A673 (cell line): ENCODE results near the gene EXD3. TPM values are rescaled to one million over a fixed set of nuclear protein-coding genes. Genes with fewer than 3 reads are reported as not detected.

Experiments
- BruUV-seq: library from RNA; stranded (reverse); fragments of 400-500 nt; replicated peaks from 2 replicates; lab custom pipeline; 2021; lab: Mats Ljungman, UMichigan
- CTCF ChIA-PET: fragments of 300-600 bp; sonication (Branson Sonifier 250); formaldehyde crosslinking; loops from one replicate; lab custom pipeline; 2022; ENCODE audit warnings: antibody characterized with exemption; lab: Charles Lee
- POLR2A ChIA-PET: fragments of 300-600 bp; sonication (Branson Sonifier 250); formaldehyde crosslinking; loops from one replicate; lab custom pipeline; 2022; ENCODE audit warnings: antibody characterized with exemption; ENCODE audit not compliant: low non-redundant PET; lab: Charles Lee
- DNase-seq: peaks from one replicate; pipeline ENCODE4 v3.0.0-alpha.2; 2015; ENCODE audit warnings: low spot score
- H3K27ac ChIP-seq: fragments of 200-600 bp; sonication (generic); 2 replicates; pipeline ENCODE4 v1.5.1; 2016; ENCODE audit warnings: mixed run types, low read depth, mild to moderate bottlenecking, mixed read lengths, antibody characterized with exemption, low read length; ENCODE audit not compliant: poor library complexity, severe bottlenecking
- H3K27me3 ChIP-seq: fragments of 200-600 bp; sonication (generic); replicated peaks from 2 replicates; pipeline ENCODE4 v1.6.1; 2017; ENCODE audit warnings: mixed run types, low read depth, mild to moderate bottlenecking, mixed read lengths, antibody characterized with exemption, low read length; ENCODE audit not compliant: insufficient read depth, poor library complexity
- H3K36me3 ChIP-seq: fragments of 200-600 bp; sonication (generic); 2 replicates; pipeline ENCODE4 v1.6.1; 2016; ENCODE audit warnings: mixed run types, mild to moderate bottlenecking, mixed read lengths, antibody characterized with exemption, low read length; ENCODE audit not compliant: insufficient read depth, poor library complexity, severe bottlenecking
- H3K4me1 ChIP-seq: fragments of 200-600 bp; sonication (generic); 2 replicates; pipeline ENCODE4 v1.6.1; 2017; ENCODE audit warnings: mixed run types, mild to moderate bottlenecking, mixed read lengths, antibody characterized with exemption, low read length; ENCODE audit not compliant: insufficient read depth, poor library complexity, severe bottlenecking
- H3K4me3 ChIP-seq: fragments of 200-600 bp; sonication (generic); 2 replicates; pipeline ENCODE4 v1.5.1; 2016; ENCODE audit warnings: low read depth, mixed run types, mild to moderate bottlenecking, mixed read lengths, low read length; ENCODE audit not compliant: poor library complexity, severe bottlenecking
- H3K9me3 ChIP-seq: fragments of 200-600 bp; sonication (generic); 2 replicates; pipeline ENCODE4 v1.6.1; 2016; ENCODE audit warnings: mixed run types, low read depth, mild to moderate bottlenecking, mixed read lengths, antibody characterized with exemption, low read length; ENCODE audit not compliant: poor library complexity, severe bottlenecking
- EZH2 ChIP-seq: fragments of 200-600 bp; sonication (generic); IDR thresholded peaks from 2 replicates; pipeline ENCODE4 v1.6.1; 2017; ENCODE audit warnings: borderline replicate concordance, low read depth, mild to moderate bottlenecking, mixed read lengths, antibody characterized with exemption, low read length; ENCODE audit not compliant: poor library complexity, severe bottlenecking
- intact Hi-C: fragments of 100-400 bp; cut with micrococcal nuclease; formaldehyde crosslinking; loops from one replicate; pipeline ENCODE4 v1.10.0; 2022; ENCODE audit not compliant: unreplicated experiment
- total RNA-seq: library from RNA; stranded (reverse); gene quantifications from 2 replicates; pipeline ENCODE4 v1.2.3, GENCODE V29; 2021
- TF ChIP-seq, protein P1 (sequence below): fragments of 300-800, 200-600 bp; sonication (generic); conservative IDR thresholded peaks from 2 replicates; pipeline ENCODE4 v1.5.1; 2017; ENCODE audit warnings: low read depth, mild to moderate bottlenecking, antibody characterized with exemption, low read length, moderate library complexity, mixed read lengths

Gene EXD3
- total RNA-seq, 1 experiment from 2014 or later, result 6.3 TPM

GRCh38 chr9:137416006-137416562 lies 6.9 kb downstream of the EXD3 start:
- no peak for DNase-seq
- H3K9me3 ChIP-seq, result no peaks in the 10 kb centered on the region
- TF ChIP-seq, protein P1, sequence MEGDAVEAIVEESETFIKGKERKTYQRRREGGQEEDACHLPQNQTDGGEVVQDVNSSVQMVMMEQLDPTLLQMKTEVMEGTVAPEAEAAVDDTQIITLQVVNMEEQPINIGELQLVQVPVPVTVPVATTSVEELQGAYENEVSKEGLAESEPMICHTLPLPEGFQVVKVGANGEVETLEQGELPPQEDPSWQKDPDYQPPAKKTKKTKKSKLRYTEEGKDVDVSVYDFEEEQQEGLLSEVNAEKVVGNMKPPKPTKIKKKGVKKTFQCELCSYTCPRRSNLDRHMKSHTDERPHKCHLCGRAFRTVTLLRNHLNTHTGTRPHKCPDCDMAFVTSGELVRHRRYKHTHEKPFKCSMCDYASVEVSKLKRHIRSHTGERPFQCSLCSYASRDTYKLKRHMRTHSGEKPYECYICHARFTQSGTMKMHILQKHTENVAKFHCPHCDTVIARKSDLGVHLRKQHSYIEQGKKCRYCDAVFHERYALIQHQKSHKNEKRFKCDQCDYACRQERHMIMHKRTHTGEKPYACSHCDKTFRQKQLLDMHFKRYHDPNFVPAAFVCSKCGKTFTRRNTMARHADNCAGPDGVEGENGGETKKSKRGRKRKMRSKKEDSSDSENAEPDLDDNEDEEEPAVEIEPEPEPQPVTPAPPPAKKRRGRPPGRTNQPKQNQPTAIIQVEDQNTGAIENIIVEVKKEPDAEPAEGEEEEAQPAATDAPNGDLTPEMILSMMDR, result no peak
- no peak for TF ChIP-seq EZH2
- H3K4me1 ChIP-seq, result peaks cover 12% of the 10 kb centered on the region
- no peaks in the 10 kb centered on the region for H3K36me3 ChIP-seq
- no peaks in the 10 kb centered on the region for H3K27me3 ChIP-seq
- ChIA-PET CTCF (no interaction called here), POLR2A (no interaction called here)
- no TSS peak for BruUV-seq
- intact Hi-C loops, result no loop called here
- H3K4me3 ChIP-seq, result no peak overlapping the region
- H3K27ac ChIP-seq, result no peak overlapping the region

GRCh38 chr9:137415451-137415850 lies 7.5 kb downstream of the EXD3 start:
- Histone ChIP-seq H3K4me3 (no peak overlapping the region), H3K27ac (no peak overlapping the region), H3K27me3 (no peaks in the 10 kb centered on the region), H3K36me3 (no peaks in the 10 kb centered on the region), H3K4me1 (peaks cover 12% of the 10 kb centered on the region), H3K9me3 (no peaks in the 10 kb centered on the region)
- intact Hi-C loops, result no loop called here
- TF ChIP-seq, protein P1, result no peak
- no peak for TF ChIP-seq EZH2
- CTCF ChIA-PET, result no interaction called here
- no peak for DNase-seq
- POLR2A ChIA-PET, result no interaction called here
- no TSS peak for BruUV-seq

- ChIA-PET POLR2A (no interaction called here), CTCF (no interaction called here)
- no peak for DNase-seq
- no peak for TF ChIP-seq EZH2
- TF ChIP-seq, protein P1, result no peak
- Histone ChIP-seq H3K36me3 (no peaks in the 10 kb centered on the region), H3K9me3 (no peaks in the 10 kb centered on the region), H3K27ac (no peak overlapping the region), H3K4me1 (peaks cover 18% of the 10 kb centered on the region), H3K27me3 (no peaks in the 10 kb centered on the region), H3K4me3 (no peak overlapping the region)
- no TSS peak for BruUV-seq
- intact Hi-C loops, result no loop called here
Measured at GRCh38 chr9:137412431-137412830, 10.5 kb downstream of the EXD3 start.
